Gastrocnemius medialis (tissue), 4 donors: ENCODE results near the gene ITPA.

Experiments used
- POLR2A ChIP-seq, 2 donors: fragments of 450-650 bp; IDR thresholded peaks; one replicate each; pipeline ENCODE4 v1.6.1; 2017; ENCODE audit warnings: antibody characterized with exemption in 2 of 2, mild to moderate bottlenecking in 2 of 2, moderate library complexity in 2 of 2
- TF ChIP-seq, protein P1 (sequence below), 5 experiments: fragments of 450-650 bp in 3 of 5; fragments of 200-600 bp in 2 of 5; sonication (generic) in 2 of 5; IDR thresholded peaks in 4 of 5; conservative IDR thresholded peaks in 1 of 5; 1 replicate in 4 of 5; 2 replicates in 1 of 5; pipeline ENCODE4 v1.5.1; 2016 to 2019; ENCODE audit warnings: antibody characterized with exemption in 5 of 5, mild to moderate bottlenecking in 3 of 5, moderate library complexity in 3 of 5

DNA sequence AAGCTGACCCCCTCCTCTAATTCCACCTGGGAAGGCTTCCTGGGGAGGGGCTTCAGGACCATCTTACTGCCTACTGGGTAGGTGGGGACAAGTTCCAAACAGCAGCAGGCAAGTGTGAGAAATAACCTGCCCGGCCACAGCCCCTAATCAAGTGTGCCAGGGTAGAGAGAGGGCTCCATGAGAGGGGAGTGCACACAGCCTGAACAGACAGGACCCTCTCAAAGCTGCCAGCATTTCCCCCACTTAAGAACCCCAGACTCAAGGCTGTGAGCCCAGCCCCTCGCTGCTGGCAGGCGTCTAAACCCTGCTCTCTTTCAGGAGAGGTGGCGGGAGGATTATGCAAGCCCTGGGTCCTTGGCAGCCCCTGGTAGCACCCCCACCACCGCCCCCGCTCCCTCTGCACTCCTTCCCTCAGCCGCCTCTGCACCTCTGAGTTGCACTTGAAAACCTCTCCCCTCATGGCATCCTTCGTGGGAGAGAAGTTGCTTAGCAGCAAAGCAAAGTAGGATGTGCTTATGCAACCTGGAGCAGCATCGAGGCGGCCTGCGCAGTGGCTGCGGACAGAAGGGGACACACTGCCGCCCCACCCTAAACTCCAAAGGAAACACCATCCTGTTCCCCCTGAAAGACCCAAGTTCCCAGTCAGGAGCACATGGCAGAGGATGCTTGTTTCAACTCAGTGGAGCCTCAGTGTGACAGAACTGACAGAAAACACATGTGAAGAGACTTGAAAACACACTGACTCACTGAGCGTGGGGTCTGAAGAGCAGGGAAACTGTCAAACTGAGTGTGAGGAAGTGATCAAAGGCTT lies 15.3 kb upstream of the ITPA start:
- TF ChIP-seq, protein P1, sequence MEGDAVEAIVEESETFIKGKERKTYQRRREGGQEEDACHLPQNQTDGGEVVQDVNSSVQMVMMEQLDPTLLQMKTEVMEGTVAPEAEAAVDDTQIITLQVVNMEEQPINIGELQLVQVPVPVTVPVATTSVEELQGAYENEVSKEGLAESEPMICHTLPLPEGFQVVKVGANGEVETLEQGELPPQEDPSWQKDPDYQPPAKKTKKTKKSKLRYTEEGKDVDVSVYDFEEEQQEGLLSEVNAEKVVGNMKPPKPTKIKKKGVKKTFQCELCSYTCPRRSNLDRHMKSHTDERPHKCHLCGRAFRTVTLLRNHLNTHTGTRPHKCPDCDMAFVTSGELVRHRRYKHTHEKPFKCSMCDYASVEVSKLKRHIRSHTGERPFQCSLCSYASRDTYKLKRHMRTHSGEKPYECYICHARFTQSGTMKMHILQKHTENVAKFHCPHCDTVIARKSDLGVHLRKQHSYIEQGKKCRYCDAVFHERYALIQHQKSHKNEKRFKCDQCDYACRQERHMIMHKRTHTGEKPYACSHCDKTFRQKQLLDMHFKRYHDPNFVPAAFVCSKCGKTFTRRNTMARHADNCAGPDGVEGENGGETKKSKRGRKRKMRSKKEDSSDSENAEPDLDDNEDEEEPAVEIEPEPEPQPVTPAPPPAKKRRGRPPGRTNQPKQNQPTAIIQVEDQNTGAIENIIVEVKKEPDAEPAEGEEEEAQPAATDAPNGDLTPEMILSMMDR (IDR thresholded peaks at IDR 0.05 in 4 of 5, conservative IDR thresholded peaks at IDR 0.05 in 1 of 5): no peak
- TF ChIP-seq POLR2A (IDR thresholded peaks at IDR 0.05): no peak
